Fibroblast of lung (primary cell): ENCODE data around the gene DCLRE1C. TPM values are rescaled to one million over a fixed set of nuclear protein-coding genes. Genes with fewer than 3 reads are reported as not detected.
"Not testable (repeated sequence)": the region's sequence is repeated elsewhere in the genome, so short reads cannot be mapped to it uniquely, and the experiment has no call there.

ENCODE experiments used
- DNase-seq, 2 donors: peaks; one replicate each; pipeline versions ENCODE4 v3.0.0 to v3.0.0-alpha.2; 2010; ENCODE audit warnings: low read depth in 2 of 2
- H2AFZ ChIP-seq: 2 replicates; pipeline ENCODE4 v1.5.1; 2012; ENCODE audit warnings: low read length, control low read depth, inconsistent platforms
- H3K27ac ChIP-seq: 2 replicates; pipeline ENCODE4 v1.5.1; 2011; ENCODE audit warnings: low read length, control low read depth; ENCODE audit not compliant: insufficient read depth
- H3K27me3 ChIP-seq: 2 replicates; pipeline ENCODE4 v1.5.1; 2011; ENCODE audit warnings: mild to moderate bottlenecking, low read length; ENCODE audit not compliant: control insufficient read depth, insufficient read depth
- H3K36me3 ChIP-seq: 2 replicates; pipeline ENCODE4 v1.5.1; 2011; ENCODE audit warnings: low read length; ENCODE audit not compliant: control insufficient read depth, insufficient read depth
- H3K4me1 ChIP-seq: 2 replicates; pipeline ENCODE4 v1.5.1; 2011; ENCODE audit warnings: low read length; ENCODE audit not compliant: control insufficient read depth, insufficient read depth; ENCODE audit errors: extremely low read depth
- H3K4me2 ChIP-seq: 2 replicates; pipeline ENCODE4 v1.5.1; 2011; ENCODE audit warnings: low read length, control low read depth; ENCODE audit not compliant: insufficient read depth; ENCODE audit errors: extremely low read depth
- H3K4me3 ChIP-seq, 4 experiments: fragments of 200-600 bp in 1 of 4; sonication (generic) in 1 of 4; replicated peaks in 1 of 4; 2 replicates each; pipeline ENCODE4 v1.5.1; 2011 to 2016; ENCODE audit warnings: low read length in 4 of 4, low read depth in 3 of 4, mild to moderate bottlenecking in 3 of 4, control low read depth in 2 of 4, inconsistent platforms in 1 of 4, mixed read lengths in 1 of 4; ENCODE audit not compliant: insufficient read depth in 1 of 4; ENCODE audit errors: control extremely low read depth in 1 of 4
- H3K79me2 ChIP-seq: 2 replicates; pipeline ENCODE4 v1.5.1; 2012; ENCODE audit warnings: mild to moderate bottlenecking, low read length, inconsistent platforms; ENCODE audit not compliant: control insufficient read depth, insufficient read depth
- H3K9ac ChIP-seq: 2 replicates; pipeline ENCODE4 v1.5.1; 2011; ENCODE audit warnings: mild to moderate bottlenecking, low read length, control low read depth; ENCODE audit not compliant: insufficient read depth
- H3K9me3 ChIP-seq: 2 replicates; pipeline ENCODE4 v1.5.1; 2012; ENCODE audit warnings: low read depth, low read length; ENCODE audit not compliant: control insufficient read depth, insufficient read depth
- H4K20me1 ChIP-seq: 2 replicates; pipeline ENCODE4 v1.5.1; 2011; ENCODE audit warnings: low read length; ENCODE audit not compliant: control insufficient read depth, insufficient read depth; ENCODE audit errors: extremely low read depth
- EZH2 ChIP-seq: IDR thresholded peaks from 2 replicates; pipeline ENCODE4 v1.5.1; 2012; ENCODE audit warnings: low read length, control low read depth, mild to moderate bottlenecking; ENCODE audit errors: missing control alignments
- polyA plus RNA-seq, 2 donors: library from polyadenylated mRNA; depleted of rRNA in 1 of 2; stranded (reverse) in 1 of 2; unstranded in 1 of 2; fragments of >200 nt; gene quantifications; 2 replicates each; pipeline ENCODE4 v1.2.1, GENCODE V29; 2011 to 2012; ENCODE audit warnings: missing spikeins in 1 of 2
- total RNA-seq: library from RNA; depleted of rRNA; stranded (reverse); fragments of >200 nt; gene quantifications from 2 replicates; pipeline ENCODE4 v1.2.1, GENCODE V29; 2014
- TF ChIP-seq, protein P1 (sequence below), 2 donors: IDR thresholded peaks in 1 of 2; conservative IDR thresholded peaks in 1 of 2; 1 replicate in 1 of 2; 2 replicates in 1 of 2; pipeline ENCODE4 v1.5.1; 2011 to 2012; ENCODE audit warnings: low read length in 2 of 2, control low read depth in 1 of 2, inconsistent platforms in 1 of 2, low read depth in 1 of 2, mild to moderate bottlenecking in 1 of 2

DCLRE1C gene
- total and polyA plus RNA-seq, 2 donors (not counting 1 experiment from before 2014, with no cell fraction given), result 8.9 to 13.4 TPM

DNA sequence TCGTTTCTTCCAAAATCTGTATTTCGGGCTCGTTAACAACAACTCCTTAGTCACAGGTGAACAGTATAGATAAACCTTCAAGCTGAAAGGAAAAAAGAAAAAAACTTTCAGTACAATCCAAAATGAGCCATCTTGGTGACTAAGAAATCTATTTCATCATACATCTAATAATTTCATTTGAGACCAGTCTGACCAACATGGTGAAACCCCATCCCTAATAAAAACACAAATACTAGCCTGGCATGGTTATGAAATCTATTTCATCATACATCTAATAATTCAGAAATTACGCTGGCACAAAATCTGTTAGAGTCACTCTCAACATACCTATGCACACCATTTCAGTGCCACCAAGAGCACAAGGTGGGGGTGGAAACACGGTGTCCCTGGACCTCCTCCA is 8.8 kb downstream of the DCLRE1C start:
- no peak overlapping the region for H3K27ac ChIP-seq
- no peak overlapping the region for H3K9ac ChIP-seq
- peak in 1 of 2 donors; percentile 51 for DNase-seq
- H2AFZ ChIP-seq, result no peak overlapping the region
- H3K9me3 ChIP-seq, result no peaks in the 10 kb centered on the region
- H3K36me3 ChIP-seq, result peaks cover 10% of the 10 kb centered on the region
- H4K20me1 ChIP-seq, result no peaks in the 10 kb centered on the region
- TF ChIP-seq EZH2, result no peak
- TF ChIP-seq, protein P1, sequence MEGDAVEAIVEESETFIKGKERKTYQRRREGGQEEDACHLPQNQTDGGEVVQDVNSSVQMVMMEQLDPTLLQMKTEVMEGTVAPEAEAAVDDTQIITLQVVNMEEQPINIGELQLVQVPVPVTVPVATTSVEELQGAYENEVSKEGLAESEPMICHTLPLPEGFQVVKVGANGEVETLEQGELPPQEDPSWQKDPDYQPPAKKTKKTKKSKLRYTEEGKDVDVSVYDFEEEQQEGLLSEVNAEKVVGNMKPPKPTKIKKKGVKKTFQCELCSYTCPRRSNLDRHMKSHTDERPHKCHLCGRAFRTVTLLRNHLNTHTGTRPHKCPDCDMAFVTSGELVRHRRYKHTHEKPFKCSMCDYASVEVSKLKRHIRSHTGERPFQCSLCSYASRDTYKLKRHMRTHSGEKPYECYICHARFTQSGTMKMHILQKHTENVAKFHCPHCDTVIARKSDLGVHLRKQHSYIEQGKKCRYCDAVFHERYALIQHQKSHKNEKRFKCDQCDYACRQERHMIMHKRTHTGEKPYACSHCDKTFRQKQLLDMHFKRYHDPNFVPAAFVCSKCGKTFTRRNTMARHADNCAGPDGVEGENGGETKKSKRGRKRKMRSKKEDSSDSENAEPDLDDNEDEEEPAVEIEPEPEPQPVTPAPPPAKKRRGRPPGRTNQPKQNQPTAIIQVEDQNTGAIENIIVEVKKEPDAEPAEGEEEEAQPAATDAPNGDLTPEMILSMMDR (conservative IDR thresholded peaks at IDR 0.05 in 1 of 2, IDR thresholded peaks at IDR 0.05 in 1 of 2; ENCODE audit: low read depth in 1 of 2, low read length in 2 of 2), result no peak
- H3K4me2 ChIP-seq, result no peak overlapping the region
- no peaks in the 10 kb centered on the region for H3K27me3 ChIP-seq
- H3K4me1 ChIP-seq, result no peaks in the 10 kb centered on the region
- H3K79me2 ChIP-seq, result peaks cover 6% of the 10 kb centered on the region
- no peak overlapping the region for H3K4me3 ChIP-seq

DNA sequence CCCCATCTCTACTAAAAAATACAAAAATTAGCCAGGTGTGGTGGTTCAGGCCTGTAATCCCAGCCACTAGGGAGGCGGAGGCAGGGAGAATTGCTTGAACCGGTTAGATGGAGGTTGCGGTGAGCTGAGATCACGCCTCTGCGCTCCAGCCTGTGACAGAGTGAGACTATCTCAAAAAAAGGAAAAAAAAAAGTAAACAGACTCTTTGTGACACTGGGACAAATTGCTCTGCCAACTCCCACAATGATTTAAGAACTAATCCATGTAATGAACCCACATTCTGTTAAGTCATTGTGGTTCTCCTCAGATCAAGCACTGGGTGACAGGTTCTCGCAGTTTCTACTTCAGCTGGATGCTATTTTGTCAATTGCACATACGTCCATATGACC is 11.0 kb downstream of the DCLRE1C start:
- not testable (repeated sequence) for H4K20me1 ChIP-seq, H3K27ac ChIP-seq

DNA sequence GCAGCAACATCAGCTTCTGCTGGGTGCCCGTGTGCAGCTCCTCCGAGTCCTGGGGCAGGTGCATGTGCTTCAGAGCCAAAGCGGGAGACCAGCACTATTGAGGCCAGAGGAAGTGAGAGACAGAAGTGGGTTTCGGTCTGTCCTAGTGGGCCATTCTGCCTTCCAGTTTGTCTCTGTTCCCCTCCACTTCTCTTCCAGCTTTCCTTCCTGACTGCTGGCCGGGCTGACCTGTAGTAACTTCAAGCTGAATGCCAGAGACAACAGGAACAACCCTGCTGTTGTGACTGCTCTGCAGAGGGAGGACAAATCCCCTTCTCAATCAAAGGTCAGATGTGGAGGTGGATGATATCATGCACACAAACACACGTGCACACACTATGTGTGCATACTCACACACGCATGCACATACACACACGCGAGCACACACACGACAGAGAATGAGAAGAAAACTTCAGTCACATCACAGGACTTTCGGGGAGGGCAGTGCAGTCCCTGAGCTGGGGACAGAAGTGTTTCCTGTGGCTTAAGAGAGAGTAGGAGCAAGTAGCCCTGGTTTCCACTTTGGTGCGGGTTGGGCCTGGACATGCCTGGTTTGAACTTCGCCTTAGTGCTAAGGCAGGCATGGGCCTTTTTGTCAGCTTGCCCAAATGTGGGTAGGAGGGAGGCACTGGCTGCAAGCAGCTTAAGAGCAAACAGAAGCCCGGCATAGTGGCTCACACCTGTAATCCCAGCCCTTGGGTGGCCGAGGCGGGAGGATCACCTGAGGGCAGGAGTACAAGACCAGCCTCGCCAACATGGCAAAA is 11.5 kb downstream of the DCLRE1C start:
- H4K20me1 ChIP-seq, H3K27ac ChIP-seq, H3K27me3 ChIP-seq, H3K79me2 ChIP-seq, H3K9ac ChIP-seq, H3K4me3 ChIP-seq, H3K4me1 ChIP-seq, H2AFZ ChIP-seq, H3K9me3 ChIP-seq, H3K4me2 ChIP-seq, DNase-seq: not testable (repeated sequence)
- peaks cover 10% of the 10 kb centered on the region for H3K36me3 ChIP-seq

More for the DNA sequence above, 11.0 kb downstream of the DCLRE1C start:
- not testable (repeated sequence) for DNase-seq, H3K4me2 ChIP-seq, H3K27me3 ChIP-seq, H3K79me2 ChIP-seq, H3K4me1 ChIP-seq, H3K9me3 ChIP-seq, H3K9ac ChIP-seq, H3K4me3 ChIP-seq, H2AFZ ChIP-seq
- H3K36me3 ChIP-seq, result peaks cover 10% of the 10 kb centered on the region

DNA sequence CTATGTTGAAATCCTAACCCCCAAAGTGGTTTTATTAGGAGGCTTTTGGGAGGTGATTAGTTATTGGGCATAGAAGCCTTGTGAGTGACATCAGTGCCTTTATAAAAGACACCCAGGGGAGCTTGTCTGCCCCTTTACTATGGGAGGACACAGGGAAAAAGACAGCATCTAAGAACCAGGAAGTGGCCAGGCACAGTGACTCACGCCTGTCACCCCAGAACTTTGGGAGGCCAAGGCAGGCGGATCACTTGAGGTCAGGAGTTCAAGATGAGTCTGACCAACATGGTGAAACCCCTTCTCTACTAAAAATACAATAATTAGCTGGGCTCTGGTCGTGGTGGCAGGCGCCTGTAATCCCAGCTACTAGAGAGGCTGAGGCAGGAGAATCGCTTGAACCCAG is 14.9 kb downstream of the DCLRE1C start:
- not testable (repeated sequence) for H3K27ac ChIP-seq, H3K79me2 ChIP-seq, H4K20me1 ChIP-seq, H3K9ac ChIP-seq, H3K4me2 ChIP-seq, DNase-seq, H2AFZ ChIP-seq, H3K9me3 ChIP-seq, H3K4me1 ChIP-seq, H3K4me3 ChIP-seq, H3K27me3 ChIP-seq, H3K36me3 ChIP-seq
